Fibroblast of peridontal ligament (primary cell): ENCODE results near the gene EPN2.

Experiments
- DNase-seq: peaks from one replicate; pipeline ENCODE4 v3.0.0-alpha.2; 2010; ENCODE audit errors: extremely low read depth

EPN2 gene

DNA sequence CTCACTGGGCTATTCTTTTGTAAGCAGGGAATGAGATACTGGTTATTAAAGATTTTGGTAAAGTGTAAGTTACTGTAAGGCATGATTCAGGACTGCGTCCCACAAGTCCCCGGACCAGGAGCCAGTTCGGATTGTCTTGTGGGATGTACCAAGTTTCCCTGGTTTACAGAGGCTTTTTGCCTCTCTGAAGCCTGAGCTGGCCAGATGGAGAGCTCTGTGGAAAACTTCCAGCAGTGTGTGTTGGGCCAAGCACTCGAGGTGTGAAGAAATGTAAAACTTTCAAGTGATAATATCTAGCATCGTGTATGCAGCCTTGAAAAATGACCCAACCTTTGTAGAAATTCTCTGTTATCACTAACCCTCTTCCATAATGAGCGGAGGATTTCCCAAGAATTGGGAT lies 2.4 kb downstream of the EPN2 start:
- DNase-seq = no peak

DNA sequence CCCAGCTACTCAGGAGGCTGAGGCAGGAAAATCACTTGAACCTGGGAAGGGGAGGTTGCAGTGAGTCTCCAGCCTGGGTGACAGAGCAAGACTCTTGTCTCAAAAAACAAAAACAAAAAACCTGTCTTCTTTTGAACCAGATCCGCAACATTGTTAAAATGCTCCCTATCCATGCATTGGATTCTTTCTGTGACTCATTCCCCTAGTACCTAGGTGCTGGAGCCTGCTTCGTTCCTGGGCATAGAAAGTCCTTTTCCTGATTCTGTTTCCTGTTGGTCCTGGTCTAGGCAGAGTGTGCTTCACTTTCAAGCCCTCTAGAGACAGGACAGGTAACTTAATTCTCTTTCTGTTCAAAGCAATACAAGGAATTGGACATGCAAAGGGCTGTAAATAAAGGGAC lies 5.2 kb downstream of the EPN2 start:
- no peak for DNase-seq

DNA sequence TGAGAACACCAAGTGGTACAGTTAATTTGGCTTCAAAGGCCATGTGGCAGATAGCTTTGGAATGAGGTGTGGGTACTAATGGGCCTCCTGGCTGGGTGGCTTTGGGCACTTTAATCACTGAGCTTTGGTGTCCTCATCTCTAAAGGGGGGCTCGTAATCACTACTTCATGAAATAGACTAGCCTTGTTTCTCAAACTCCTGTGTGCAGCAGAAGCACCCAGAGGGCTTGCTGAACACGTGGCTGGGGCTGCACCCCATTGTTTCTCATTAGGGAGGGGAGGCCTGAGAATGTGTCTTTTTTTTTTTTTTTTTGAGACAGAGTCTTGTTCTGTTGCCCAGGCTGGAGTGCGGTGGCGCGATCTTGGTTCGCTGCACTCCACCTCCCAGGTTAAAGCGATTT lies 5.8 kb downstream of the EPN2 start:
- no peak for DNase-seq

DNA sequence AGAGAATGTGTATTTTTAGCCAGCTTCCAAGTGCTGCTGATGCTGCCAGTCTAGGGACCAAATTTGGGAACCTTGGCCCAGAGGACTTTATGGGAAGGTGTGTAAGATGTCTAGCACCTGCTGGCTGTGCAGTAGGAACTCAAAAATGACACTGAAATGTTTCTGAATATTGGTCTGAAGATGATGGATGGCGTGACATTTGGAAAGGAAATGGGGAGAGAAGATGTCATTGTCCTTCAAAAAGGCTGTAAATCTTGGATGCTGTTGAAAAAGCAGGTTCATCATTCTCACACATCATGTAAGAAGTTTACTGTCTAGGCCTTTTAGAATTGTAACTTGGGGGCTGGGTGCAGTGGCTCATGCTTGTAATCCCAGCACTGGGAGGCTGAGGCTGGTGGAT lies 6.7 kb downstream of the EPN2 start:
- DNase-seq = no peak

DNA sequence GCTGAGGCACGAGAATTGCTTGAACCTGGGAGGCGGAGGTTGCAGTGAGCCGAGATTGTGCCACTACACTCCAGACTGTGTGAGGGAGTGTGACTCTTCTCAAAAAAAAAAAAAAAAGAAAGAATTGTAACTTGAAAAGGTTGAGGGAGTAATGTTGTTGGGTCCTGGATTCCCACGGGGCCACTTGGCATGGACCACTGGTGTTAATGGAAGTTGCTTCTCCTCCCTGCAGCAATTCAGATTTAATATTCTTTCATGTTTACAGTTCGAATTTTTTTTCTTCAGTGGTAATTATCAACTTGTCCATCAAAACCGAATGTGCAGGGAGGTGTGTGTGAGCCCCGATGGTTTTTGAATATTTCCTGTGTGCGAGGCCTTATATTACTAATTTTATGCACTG lies 7.2 kb downstream of the EPN2 start:
- no peak for DNase-seq

DNA sequence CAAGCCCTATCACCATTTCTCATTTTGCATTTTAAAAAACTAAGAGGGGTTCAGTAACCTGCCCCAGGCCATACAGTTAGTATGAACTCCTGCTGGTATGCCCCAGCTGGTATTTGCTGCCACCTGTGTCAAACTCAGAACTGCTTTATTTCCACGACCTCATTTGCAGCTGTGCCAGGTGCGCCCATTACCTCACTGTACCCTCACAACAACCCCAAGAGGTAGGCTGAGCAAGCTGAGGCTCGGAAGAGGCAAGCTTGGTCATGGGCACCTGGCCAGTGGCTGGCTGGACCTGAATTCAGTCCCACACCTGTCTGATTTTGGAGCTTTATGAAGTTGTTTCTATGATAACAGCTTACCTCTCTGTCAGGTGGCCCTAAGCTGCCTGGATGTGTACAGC lies 7.6 kb downstream of the EPN2 start:
- no peak for DNase-seq

DNA sequence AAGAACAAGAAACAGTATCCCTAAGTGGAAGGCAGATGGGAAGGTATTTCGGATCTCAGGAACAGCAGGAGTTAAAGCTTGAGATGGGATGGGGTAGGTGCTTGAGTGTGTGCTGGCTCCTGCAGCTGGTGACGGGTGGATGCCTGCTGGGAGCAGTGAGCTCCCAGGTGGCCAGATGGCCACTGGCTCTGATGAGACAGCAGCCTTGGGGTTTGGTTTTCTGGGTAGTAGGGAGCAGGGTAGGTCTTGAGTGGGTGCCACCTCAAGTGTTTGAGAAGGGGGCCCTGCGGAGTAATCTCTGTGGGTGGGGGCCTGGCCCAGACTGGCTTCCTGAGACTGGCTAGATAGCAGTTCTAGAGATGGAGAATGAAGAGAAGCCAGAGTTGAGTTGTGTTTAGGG lies 10.3 kb downstream of the EPN2 start:
- no peak for DNase-seq

DNA sequence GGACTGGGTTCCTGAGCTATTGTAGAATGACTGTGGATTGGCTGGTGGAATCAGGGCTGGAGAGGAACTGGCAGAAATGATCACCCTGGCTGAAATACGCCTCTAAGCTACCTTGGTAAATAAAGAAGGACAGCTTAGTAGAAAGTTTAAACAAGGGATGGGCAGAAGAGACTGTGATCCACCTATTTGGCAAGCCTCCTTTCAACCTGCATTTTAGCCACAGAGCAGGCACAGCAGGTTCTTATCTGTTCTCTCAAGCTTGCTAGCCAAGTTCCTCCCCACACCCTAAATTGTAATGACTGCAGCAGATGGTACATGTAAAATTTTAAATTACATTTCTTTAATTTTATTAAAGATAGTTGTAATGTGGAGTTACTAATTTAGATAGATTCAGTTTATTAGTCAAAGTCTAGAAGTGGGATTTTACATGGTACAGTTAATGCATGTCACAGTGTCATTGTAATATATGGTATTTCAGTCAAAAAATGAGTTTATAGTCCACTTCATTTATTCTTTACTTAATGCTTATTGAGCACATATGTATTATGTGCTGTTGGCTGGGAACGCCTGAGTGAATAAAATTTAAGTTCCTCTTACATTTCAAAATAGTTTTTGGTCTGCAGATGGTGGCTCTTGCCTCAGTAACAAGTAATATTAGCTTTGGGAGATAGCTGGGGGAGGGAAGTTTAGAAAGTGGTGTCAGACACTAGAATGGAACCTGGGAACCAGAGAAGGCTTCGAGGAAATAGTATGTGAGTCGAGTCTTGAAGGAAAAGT lies 11.2 kb downstream of the EPN2 start:
- no peak for DNase-seq

DNA sequence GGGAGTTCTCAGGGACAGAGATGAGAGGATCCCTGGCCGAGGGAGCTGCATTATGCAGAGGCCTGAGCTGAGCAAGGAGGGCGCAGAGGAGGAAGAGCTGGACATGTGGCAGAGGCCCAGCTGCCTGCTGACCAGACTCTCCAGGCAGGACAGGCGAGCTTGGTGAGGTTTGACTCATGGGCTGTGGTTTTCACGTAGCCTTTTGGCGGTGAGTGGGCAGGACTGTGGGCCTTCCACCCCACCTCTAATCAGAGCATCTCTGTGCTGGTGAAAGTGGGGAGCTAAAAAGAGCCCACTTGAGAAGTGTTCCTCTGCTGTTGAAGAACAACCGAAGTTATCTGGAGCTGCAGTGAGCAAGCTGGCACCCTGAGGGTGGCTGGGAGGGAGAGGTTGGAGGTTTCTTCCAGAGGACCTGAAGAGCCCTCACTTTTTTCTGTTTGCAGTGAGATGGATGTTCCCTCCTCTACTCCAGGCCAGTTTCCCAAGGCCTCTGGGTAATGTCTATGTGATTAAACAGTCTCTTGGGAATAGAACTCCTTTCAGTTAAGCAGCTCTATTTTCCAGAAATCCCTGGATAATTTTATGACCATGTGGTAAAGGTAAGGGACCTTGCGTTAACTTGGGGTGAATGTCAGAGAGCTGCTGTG lies 11.9 kb downstream of the EPN2 start:
- peak; percentile 73 for DNase-seq

DNA sequence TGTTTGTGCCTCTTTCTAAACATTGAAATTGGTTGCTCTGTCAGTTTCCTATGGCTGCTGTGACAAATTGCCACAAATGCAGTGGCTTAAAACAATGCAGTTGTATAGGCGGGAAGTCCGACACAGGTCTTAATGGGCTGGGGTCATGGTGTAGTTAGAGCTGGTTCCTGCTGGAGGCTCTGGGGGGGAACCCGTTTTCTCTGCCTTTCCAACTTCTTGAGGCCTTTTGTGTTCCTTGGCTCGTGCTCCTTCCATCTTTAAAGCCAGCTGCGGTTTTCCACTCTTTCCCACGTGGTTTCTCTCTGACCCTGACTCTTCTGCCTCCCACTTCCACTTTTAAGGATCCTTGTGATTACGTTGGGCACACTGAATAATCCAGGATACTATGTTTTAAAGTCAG lies 12.5 kb downstream of the EPN2 start:
- DNase-seq = peak; percentile 73

DNA sequence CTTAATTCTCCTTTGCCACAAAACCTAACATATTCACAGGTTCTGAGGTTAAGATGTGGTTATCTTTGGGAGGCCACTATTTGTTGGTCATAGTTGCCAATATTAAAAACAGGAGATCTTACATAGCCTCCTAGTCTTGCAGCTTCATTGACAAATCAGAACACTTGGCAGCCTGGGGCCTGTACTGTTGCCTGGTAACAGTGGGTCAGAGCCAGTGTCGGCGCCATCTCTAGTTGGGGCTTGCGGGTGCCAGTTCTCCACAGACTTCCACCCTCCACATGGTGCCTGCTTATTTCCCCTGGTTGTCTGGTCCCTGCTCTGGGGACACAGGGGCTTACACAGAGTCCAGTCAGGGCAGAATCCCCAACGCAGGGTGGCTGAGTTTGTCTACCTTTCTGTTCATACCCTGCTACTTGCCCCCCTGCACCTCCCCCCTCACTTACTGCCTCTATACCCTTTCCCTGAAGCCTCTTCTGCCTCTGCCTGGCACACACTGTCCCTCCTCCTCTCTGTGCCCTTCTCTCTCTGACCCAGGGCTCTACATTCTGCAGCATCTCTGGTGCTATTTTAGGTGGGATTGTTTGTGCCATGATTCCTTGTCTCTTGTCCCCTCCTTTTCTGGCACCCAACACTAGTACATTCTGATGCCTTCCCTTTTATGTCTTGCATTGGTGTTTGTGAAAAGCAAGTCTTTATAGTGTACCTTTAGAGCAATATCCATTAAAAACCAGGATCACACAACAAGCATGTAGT lies 13.4 kb downstream of the EPN2 start:
- DNase-seq = peak; percentile 45

DNA sequence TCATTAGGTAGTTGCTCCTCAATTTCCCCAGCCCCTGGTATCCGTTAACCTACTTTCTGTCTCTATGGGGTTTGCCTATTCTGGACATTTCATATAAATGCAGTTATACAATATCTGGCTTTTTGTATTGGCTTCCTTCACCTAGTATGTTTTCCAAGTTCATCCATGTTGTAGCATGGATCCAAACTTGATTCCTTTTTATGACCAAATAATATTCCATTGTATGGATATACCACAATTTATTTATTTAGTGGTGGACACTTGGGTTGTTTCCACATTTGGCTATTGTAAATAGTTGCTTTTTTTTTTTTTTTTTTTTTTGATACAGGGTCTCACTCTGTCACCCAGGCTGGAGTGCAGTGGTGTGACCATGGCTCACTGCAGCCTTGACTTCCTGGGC lies 15.9 kb downstream of the EPN2 start:
- no peak for DNase-seq

DNA sequence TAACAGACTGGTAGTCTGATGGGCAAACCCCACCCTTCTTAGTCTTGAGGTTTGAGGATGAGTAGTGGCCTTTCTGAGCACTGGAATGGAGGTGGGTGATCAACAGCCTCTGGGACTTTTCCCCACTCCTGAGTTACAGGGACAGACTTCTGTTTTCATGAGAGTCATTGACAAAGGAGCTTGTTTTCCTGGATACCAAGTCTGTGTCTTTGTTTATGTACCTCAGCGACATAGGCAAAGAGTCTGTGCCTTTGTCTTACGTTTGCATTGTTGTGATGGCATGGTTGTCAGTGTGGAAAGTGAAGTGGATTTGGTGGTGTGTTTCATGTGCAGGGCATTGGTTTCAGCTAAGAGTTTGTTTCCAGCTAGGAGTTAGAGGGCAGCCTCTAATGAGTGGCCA lies 17.5 kb downstream of the EPN2 start:
- DNase-seq = no peak

DNA sequence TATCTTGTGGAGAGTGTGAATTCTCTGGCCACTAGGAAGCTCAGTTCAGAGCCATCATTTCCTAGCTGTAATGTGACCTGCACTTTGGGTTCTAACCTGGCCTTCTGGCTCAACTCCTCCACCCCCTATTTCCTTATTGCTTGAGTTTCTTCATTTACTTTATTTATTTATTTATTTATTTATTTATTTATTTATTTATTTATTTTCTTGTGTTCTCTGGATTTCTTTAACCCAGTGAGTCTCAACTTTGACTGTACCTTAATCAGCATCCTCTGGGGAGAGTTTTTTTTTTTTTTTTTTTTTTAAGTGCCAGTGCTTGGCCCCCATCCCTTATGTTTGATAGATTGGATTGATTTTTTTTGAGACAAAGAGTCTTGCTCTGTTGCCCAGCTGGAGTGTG lies 18.1 kb downstream of the EPN2 start:
- no peak for DNase-seq

DNA sequence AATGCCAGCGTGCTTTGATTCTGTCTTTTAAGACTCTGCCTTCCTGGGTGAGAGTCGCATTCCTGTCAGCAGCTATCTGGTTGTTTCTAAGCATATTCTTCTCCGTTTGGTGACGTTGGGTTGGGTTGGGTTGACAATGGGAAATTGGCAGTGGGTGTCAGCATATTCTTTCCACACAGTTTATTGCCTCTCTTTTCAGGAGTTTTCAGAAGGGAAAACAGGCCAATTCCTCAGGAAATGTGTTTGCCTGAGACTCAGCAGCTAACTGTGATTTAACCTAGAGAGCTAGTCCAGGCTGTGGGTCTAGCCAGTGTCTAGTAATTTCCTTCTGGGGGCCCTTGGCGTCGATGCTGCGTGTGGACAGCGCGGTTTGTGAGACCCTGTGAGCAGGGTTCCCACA lies 21.2 kb downstream of the EPN2 start:
- DNase-seq = no peak

DNA sequence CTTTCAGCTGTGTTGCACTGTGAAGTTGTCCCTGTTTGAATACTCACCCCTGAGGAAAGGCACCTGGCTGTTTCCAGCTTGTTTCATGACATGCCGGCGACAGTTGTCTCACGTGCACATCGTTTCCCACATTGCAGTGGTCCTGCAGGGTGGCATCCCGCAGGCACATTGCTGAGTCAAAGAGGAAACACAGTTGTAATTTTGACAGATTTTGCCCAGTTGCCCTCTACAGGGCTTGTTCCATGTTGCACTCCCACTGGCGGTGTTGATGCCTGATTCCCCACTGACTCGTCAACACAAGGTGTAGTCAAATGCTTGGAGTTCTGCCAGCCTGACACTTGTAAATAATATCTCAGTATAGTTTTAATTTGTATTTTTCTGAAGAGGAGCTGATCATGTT lies 23.8 kb downstream of the EPN2 start:
- no peak for DNase-seq

DNA sequence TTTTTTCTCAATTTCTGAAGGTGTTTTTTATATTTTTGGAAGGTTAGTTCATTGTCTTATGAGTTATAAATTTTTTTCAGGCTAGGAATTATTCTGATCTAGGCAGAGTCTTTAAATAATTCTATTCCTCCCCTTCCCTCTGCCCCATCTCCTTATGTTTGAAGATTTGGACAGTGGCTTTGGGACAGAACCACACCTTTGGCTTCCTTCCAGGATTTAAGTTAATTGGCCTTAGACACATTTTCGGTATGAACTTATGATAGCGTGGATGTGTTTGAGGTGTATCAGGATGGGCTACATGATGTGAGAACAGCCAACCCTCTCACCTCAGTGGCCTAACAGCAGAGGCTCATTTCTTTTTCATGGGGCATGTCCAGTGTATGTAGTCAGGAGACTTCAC lies 24.3 kb downstream of the EPN2 start:
- no peak for DNase-seq

DNA sequence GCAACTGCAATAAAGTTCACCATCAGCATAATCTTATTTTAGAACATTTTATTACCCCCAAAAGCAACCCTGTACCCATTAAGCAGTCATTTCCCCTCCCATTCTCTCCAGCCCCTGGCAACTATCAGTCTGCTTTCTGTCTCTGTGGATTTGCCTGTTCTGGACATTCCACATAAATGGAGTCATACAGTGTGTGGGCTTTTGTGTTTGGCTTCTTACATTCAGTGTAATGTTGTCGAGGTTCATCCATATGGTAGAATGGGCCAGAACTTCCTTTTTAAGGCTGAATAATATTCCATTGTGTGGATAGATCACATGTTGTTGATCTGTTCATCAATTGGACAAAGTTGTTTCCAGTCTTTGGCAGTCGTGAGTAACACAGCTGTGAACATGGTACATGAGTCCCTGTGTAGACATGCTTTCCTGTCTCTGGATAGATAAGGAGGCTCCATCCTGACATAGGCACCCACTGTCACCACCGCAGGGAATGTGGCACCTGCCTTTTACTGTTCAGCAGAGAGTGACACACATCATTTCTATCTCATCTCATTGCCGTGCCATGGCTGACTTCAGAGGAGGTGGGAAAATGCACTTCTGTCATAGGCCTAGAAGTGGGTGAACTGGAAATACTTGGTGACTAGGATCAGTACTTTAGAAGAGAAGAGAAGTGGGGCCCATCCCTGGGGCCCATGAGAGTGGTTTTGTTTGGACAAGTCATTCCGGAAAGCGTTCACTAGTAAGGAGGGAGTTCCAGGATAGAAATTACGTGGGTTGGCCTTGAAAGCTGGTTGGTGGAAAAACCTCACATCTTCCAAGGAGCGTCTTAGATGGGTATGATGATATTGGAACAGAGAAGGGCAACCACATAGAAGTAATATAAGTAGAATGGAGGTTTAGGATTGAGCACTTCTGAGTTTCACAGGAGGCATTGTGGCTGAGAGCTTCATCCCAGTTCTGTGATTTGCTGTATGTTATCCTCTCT lies 25.8 kb downstream of the EPN2 start:
- DNase-seq = peak; percentile 82

DNA sequence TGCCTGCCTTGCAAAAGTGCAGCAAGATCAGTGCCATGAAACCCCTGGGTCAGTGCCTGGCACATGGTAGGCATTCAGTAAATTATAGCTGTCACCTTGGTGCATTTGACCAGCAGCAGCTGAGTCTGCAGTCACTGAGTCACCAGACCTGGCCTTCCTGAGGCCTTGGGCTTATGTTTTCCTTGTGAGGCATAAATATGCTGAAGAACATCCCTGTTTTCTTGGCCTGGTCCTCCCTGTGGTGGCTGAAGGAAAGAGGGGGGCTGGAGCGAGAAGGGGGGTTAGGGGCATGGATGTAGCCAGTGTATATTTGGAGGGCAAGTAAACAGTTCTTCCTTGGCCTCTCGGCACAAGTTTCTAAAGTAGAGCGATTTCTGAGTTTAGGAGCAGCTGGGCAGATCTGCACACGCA lies 26.5 kb downstream of the EPN2 start:
- no peak for DNase-seq

DNA sequence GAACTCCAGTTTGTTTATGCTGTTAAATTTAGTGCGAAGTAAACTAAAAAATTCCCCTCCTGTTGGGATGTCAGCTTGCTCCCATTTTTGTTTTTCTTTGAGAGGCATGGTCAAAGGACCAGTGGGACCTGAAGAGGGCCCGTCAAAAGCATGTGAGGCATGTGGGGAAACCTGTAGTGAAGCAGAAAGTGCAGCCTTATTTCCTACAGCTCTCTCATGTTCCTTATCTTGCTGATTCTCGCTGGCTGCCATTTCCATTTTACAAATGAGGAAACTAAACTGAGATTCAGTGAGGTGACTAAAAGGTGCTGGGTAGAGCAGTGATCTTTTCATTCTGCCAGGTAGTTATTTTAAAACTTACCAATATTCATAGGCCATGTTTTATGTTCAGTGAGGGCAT lies 27.1 kb downstream of the EPN2 start:
- no peak for DNase-seq

DNA sequence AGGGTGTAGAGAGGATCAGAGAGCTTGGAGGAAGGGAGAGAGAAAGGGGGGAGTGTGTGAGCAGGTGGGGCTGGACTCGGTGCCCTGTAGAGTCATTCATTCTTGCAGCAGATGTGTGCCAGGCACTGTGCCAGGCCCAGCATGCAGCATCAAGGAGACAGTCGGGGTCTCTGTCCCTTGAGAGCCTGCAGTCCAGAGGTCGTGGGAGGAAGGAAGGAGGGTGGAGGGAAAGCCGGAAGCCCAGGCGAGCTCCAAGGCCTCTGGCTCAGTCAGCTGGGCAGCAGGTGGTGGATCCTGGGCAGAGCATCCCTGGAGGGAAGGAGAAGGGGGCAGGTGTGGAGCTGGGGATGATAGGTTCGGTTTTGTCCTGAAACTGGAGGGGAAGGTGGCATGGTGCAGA lies 27.5 kb downstream of the EPN2 start:
- no peak for DNase-seq

DNA sequence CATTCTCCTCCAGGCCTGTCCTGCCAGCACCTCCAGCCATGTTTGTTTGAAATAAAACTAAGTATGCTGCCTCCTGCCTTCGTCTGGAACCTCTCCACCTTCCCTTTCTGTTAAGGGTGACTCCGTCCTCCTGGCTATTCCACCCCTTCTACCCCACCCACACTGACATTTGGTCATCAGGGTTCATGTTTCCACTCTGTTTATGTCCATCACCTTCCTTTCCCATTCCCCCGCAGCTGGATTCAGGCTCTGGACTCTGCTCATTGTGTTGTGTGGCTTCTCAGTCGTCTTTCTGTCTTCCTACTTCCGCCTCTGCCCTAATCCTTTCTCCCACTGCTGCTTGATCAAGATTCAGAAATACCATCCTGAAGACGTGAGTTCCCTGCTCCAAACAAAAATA lies 28.6 kb downstream of the EPN2 start:
- no peak for DNase-seq
